DMS 273 treated with DMSO at 0.1 percent for 48 hours (cell line): ENCODE results near the gene HMGB2.
A peak's percentile ranks its signal among the peaks of the same experiment; 100 is the strongest.

Experiments
- DNase-seq: peaks from one replicate; lab custom pipeline; 2025; lab: John Stamatoyannopoulos, UW

The HMGB2 gene

DNA sequence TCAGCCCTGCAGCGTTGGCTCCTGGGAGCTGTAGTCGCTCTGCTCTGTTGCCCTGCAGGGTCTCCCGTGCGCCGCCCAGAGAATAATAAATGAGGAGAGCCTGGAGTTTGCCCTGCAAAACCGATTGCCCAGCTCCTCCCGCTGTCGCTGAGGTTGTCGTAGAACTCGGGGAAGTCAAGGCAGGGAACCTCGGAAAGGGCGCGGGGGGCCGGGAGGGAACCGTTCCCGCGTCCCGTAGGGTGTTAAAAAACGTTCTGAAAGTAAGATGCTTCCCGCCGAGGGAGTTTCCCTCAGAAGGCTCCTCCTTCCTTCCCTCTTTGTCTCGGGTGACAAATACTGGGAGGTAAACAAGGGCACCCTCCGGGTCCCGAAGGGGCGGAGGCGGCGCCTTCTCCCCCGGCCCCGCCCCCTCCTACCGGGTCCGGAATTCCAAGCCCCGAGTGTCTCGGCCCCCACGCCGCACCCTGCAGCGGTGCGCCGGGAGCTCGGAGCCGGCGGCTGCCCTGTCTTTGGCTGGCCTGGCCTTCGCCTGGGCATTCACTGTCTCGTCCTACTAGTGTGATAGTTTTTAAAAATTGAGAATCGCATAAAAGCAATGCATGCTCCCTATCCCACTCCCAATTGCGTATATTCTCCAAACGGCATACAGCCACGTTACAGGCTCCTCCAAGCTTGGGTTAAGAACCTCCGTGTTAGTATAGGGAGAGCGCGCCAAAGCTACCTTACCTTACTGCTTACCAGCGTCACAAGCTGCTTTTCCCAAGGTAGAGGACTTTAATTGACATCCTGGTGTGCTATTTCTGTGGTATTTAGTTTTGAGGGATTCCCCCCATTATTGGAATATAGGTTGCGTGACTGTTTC, 964 bp upstream of the HMGB2 start:
- peak; percentile 41 for DNase-seq

DNA sequence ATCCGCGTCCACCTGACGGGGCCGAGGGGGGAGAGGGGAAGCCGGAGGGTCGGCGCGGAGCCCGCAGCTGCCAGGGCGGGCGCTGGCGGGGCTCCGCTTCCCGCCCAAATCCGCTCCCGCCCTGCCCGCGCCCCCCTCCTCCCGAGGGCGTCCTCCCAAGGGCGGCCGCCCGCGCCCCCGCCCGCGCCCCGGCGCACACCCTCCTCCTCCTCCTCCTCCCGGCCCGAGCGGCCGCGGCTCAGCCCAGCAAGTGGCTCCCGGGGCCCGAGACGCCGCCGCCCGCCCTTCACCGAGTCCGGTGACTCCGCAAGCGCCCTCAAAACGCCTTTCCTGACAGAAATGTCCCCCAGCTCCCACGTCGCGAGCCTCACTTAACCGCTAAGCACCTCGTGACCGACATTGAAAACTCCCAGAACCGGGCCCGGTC, 487 bp downstream of the HMGB2 start:
- no peak for DNase-seq

- no peak for DNase-seq
Observed at GRCh38 chr4:173332963-173333657, 1.0 kb downstream of the HMGB2 start.

DNA sequence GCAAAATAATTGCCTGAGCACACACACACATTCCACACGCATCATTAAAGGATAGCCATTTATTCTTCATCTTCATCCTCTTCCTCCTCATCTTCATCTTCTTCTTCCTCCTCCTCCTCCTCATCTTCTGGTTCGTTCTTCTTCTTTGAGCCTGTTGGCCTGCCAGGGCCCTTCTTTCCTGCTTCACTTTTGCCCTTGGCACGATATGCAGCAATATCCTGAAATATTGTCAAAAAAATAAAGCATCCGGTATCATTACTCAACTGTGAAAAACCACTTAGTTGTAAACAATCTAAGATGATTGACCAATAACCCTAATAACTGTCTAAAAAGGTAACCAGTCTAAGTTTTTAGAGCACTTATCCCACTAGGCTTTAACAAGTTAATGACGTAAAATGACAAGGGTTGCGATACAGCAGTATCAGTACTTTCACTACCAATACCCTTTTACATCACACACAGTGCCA, 2.1 kb downstream of the HMGB2 start:
- DNase-seq: no peak

DNA sequence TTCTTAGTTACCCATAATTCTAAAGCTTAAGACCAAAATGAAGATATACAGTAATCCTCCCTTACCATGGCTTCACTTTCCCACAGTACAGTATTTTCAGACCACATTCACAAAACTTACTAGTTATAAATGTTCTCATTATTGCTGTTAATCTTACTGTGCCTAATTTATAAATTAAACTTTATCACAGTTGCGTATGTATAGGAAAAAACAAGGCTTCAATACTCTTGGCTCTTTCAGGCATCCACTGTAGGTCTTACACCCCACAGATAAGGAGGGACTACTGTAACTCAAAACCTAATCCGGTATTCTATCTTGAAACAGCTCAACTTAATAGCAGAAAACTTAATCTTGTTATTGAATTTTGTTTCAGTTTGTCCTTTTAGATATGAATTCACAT, 3.6 kb downstream of the HMGB2 start:
- DNase-seq: no peak

DNA sequence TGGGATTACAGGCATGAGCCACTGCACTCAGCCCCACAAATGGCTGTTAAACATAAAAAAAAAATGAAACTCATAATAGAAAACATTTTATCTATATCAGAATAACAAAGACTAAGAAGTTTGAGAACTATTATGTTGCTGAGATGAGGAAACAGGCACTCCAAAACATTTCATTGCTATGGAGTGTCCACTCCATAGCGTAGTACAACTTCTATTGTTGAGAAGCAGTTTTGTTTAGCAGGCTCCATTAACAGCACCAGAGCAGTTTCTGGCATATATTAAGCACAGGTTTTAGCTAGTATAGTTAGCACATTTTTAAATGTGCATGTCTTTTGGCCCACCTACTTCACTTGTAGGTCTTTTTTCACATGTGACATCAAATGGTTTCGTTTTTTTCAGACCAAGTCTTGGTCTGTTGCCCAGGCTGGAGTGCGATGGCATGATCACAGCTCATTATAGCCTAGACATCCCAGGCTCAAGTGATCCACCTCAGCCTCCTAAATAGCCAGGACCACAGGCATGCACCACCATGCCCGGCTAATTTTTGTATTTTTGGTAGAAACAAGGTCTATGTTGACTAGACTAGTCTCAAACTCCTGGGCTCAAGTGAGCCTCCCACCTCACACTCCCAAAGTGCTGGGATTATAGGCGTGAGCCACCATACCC, 5.8 kb downstream of the HMGB2 start:
- DNase-seq: no peak

DNA sequence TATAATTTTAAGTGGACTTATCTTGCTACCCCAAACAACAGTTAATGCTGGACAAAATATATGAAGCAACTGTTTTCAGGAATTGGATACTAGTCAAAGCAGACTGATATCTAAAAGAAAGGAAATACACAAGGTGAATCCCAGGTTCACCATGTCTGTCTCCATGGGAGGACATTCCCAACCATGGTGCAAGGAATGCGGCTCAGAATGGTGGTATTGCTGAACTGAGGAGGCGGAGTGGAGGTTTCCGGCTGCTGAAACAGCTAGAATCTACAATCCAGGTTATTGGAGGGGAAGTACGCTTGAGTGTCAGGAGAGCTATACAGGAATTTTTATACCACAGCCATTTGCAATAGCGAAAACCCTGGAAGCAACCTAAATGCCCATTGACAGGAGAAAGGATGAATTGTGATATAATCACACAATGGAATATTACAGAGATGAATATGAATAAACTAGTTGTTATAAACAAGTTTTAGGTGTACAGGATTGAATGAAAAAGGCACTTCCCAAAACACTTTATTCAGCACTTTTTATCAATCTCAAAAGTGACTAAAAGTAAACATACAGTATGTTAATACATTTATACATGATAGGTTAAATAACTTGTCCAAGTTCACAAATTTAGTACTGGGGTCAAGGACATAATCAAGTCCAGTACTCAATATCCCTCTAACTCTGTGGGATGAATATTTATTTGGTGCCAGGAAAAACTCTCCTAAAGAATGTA, 9.0 kb downstream of the HMGB2 start:
- no peak for DNase-seq

GRCh38 chr4:173319696-173320095, 14.5 kb downstream of the HMGB2 start:
- DNase-seq: no peak

- no peak for DNase-seq
Observed at GRCh38 chr4:173318648-173319211, 15.4 kb downstream of the HMGB2 start.

GRCh38 chr4:173318240-173318639, 15.9 kb downstream of the HMGB2 start:
- DNase-seq: no peak

- DNase-seq: no peak
Observed at GRCh38 chr4:173317004-173317403, 17.2 kb downstream of the HMGB2 start.

DNA sequence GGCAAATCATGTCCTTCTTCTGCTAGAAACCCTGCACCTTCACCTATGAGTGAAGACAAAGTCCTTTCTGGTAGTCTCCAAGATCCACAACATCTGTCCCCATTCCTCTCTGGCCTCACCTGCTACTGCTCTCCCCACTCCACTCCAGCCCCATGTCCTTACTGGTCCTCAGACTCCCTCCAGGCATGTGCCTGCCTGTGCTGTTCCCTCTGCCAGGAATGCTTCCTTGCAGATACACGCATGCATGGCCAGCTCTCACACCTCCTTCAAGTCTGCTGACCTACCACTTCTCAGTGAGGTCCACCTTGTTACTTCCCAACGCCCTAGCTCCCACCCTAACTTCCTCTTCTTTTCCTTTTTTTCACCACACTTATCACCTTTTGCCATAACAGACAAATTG, 18.1 kb downstream of the HMGB2 start:
- DNase-seq: no peak

DNA sequence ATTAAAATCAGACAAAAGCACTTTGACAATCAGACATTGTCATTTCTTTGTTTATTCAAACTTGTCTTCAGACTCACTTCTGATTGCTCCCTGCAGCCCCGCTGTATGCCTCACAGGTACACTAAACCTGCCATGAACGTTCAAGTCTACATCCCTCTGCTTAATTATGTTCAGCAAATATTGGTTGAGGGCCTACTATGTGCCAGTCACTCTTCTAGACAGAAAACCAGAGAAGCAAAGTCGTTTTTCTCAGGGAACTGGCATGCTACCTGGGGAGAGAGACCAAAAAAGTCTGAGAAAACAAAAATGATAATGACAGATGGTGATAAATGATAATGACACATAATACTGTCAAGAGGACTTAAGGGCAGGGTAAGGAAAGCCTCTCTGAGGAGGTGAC, 19.4 kb downstream of the HMGB2 start:
- DNase-seq: no peak

GRCh38 chr4:173311368-173311767, 22.8 kb downstream of the HMGB2 start:
- DNase-seq: no peak

DNA sequence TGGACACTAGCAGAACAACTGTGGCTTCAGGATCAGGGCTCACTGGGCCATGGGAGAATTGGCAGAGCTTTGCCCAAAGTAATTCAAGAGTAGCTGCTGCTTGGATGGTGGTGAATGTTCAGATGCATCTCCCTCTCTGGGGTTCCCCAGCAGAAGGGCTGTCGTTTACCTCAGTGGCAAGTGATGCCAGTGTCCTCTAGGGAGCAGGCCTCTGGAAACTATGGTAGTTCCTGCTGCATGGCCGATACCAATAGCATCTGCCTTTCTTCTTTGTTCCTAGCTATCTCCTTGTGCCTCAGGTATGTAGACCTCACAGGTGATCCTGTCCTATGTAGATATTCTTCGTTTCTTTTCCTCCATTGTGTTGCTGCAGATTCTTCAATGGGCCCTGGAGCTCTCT, 26.4 kb downstream of the HMGB2 start:
- no peak for DNase-seq

DNA sequence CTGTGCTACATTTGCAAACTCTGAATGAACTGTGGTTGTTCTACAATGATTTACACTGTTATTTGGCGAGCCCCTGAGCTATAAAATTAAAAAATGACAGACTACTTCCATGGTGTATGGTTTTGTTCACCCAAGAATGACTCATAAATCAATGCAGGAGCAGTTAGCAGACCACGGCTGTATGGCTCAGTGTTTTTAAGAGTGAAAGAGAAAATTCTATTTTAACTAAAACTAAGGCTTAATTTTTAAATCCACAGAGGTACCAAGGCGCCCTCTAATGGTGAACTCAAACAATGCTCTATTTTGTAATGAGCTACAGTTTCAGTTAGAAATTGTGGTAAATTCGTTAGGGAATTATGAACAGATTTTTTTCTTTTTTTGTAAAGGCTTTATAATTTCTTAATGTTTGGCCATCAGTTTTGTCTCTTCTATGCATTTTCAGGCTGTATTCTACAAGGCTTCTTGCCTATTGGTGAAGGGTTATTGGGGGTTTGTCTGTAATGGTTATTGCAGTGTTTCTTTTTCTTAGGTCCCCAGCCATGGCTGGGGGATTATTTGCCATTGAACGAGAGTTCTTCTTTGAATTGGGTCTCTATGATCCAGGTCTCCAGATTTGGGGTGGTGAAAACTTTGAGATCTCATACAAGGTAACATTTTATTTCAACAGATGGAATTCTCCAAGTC, 32.5 kb downstream of the HMGB2 start:
- no peak for DNase-seq

DNA sequence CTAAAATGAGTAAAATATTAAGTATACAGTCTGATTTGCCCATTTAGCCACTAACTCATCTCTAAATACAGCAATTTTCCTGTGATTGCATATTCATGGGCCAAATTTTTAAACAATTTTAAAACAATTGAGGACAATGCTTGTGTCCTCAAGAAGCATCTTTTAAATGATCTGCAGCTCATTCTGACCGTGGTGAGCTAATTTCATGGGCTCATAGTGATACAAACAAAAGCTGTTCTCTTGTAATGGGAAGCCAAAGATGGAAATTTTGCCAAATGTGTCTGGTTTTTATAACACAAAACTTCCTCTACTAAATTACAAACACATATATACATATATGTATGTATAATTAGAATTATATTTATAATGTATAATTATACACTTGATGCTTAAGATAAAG, 39.7 kb downstream of the HMGB2 start:
- no peak for DNase-seq

- DNase-seq: no peak
Observed at GRCh38 chr4:173293663-173294062, 40.5 kb downstream of the HMGB2 start.

DNA sequence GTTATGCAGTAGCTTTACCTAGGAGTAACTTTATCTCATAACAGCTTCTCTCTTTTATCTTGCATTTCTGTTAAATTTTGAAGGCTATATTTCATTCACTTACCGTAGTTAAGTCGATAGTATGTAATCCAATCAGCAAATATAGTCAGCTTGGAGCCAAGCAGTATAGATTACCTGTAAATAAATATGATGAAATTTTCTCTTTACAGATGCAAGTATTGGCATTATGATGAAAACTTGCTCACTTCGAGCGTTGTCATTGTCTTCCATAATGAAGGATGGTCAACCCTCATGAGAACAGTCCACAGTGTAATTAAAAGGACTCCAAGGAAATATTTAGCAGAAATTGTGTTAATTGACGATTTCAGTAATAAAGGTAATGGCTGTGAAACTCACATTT, 42.3 kb downstream of the HMGB2 start:
- no peak for DNase-seq

- DNase-seq: no peak
Observed at GRCh38 chr4:173289353-173289727, 44.8 kb downstream of the HMGB2 start.

DNA sequence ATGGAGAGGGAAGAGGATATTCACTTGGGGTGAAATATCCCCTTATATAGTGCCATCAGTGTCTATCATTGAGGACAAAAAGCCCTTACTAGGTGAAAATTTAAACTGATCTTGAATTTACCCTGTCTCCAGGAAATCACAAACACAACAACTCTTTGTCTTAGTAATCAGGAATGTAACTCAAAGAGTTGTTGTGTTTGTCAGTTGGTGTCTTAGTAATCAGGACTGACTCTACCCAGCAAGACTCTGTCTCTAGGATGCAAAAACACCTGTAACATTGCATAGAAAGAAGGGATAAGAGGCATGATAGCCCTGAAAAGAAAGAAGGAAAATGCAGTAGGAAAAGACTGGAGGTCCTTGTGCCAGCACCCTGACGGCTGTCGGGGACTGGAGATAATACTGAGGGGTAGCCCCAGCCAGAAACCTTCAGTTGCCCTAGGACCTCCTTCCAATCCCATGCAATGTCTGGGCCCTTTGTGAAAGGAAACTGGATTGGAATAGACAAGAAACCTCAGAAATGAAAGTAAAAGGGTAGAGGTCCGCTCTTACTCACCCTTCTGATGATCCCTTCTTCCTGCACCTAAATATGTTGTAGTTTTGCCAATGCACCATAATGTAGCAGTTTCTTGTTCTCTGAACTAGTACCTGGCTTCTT, 45.3 kb downstream of the HMGB2 start:
- DNase-seq: no peak
